H1 (cell line): ENCODE data around the gene NHS. TPM values are rescaled to one million over a fixed set of nuclear protein-coding genes. Genes with fewer than 3 reads are reported as not detected.

ENCODE experiments used
- CTCF ChIA-PET: fragments of 300-600 bp; sonication (Branson Sonifier 250); formaldehyde crosslinking; loops from one replicate; lab custom pipeline; 2021; ENCODE audit not compliant: partially characterized antibody; lab: Charles Lee
- POLR2A ChIA-PET: fragments of 300-600 bp; sonication (Branson Sonifier 250); formaldehyde crosslinking; loops from one replicate; lab custom pipeline; 2021; ENCODE audit warnings: inconsistent platforms; ENCODE audit not compliant: partially characterized antibody; lab: Charles Lee
- DNase-seq, 2 experiments: peaks; one replicate each; pipeline versions ENCODE4 v3.0.0 to v3.0.0-alpha.2; 2010 to 2022; ENCODE audit warnings: low spot score in 2 of 2, low read depth in 1 of 2, mixed read lengths in 1 of 2
- FAIRE-seq: peaks from 2 replicates; lab custom pipeline; 2011; peaks lifted over from hg19 to GRCh38; lab: Jason Lieb, UNC
- H2AFZ ChIP-seq: 2 replicates; pipeline ENCODE4 v1.8.1; 2012; ENCODE audit warnings: low read length, inconsistent platforms
- H2AK5ac ChIP-seq: 2 replicates; pipeline ENCODE4 v1.6.1; 2013; ENCODE audit warnings: low read depth, low read length
- H2BK120ac ChIP-seq: replicated peaks from 2 replicates; pipeline ENCODE3; 2013; ENCODE audit warnings: low read depth, low read length, inconsistent platforms
- H2BK12ac ChIP-seq: 2 replicates; pipeline ENCODE4 v1.6.1; 2013; ENCODE audit warnings: low read depth, low read length
- H2BK15ac ChIP-seq: 2 replicates; pipeline ENCODE4 v1.6.1; 2013; ENCODE audit warnings: low read length
- H2BK20ac ChIP-seq: 2 replicates; pipeline ENCODE4 v1.6.1; 2013; ENCODE audit warnings: low read length
- H2BK5ac ChIP-seq: 2 replicates; pipeline ENCODE4 v1.6.1; 2013; ENCODE audit warnings: low read depth, low read length
- H3K14ac ChIP-seq: 2 replicates; pipeline ENCODE4 v1.6.1; 2013; ENCODE audit warnings: inconsistent platforms; ENCODE audit not compliant: insufficient read length
- H3K18ac ChIP-seq: 2 replicates; pipeline ENCODE4 v1.6.1; 2013; ENCODE audit warnings: low read length; ENCODE audit errors: extremely low read depth
- H3K23ac ChIP-seq: 2 replicates; pipeline ENCODE4 v1.6.1; 2013; ENCODE audit warnings: inconsistent platforms; ENCODE audit not compliant: insufficient read length
- H3K23me2 ChIP-seq: 2 replicates; pipeline ENCODE4 v1.6.1; 2013; ENCODE audit warnings: low read depth, low read length
- H3K27ac ChIP-seq: 2 replicates; pipeline ENCODE4 v1.6.1; 2011; ENCODE audit warnings: low read depth, low read length, inconsistent platforms
- H3K27me3 ChIP-seq, 4 experiments: replicated peaks in 1 of 4; 1 replicate in 1 of 4; 2 replicates in 3 of 4; pipeline versions ENCODE4 v1.6.1 to v1.8.1; 2011 to 2013; ENCODE audit warnings: low read length in 3 of 4, mild to moderate bottlenecking in 3 of 4, inconsistent platforms in 2 of 4, mixed read lengths in 2 of 4, moderate library complexity in 1 of 4; ENCODE audit not compliant: control insufficient read depth in 3 of 4, insufficient read depth in 3 of 4; ENCODE audit errors: extremely low read depth in 1 of 4
- H3K36me3 ChIP-seq, 4 experiments: 2 replicates each; pipeline versions ENCODE4 v1.6.1 to v1.8.1; 2011 to 2013; ENCODE audit warnings: mild to moderate bottlenecking in 4 of 4, low read length in 3 of 4, moderate library complexity in 2 of 4, control low read depth in 1 of 4, inconsistent platforms in 1 of 4; ENCODE audit not compliant: insufficient read depth in 4 of 4, control insufficient read depth in 2 of 4
- H3K4ac ChIP-seq: replicated peaks from 2 replicates; pipeline ENCODE3; 2013; ENCODE audit warnings: low read length, low read depth, mixed read lengths, inconsistent platforms; ENCODE audit not compliant: insufficient read length
- H3K4me1 ChIP-seq, 4 experiments: replicated peaks in 1 of 4; 1 replicate in 1 of 4; 2 replicates in 3 of 4; pipeline versions ENCODE4 v1.6.1 to v1.8.1; 2011 to 2013; ENCODE audit warnings: low read length in 3 of 4, inconsistent platforms in 2 of 4, mixed read lengths in 1 of 4; ENCODE audit not compliant: insufficient read depth in 4 of 4, control insufficient read depth in 3 of 4
- H3K4me2 ChIP-seq, 2 experiments: 2 replicates each; pipeline versions ENCODE4 v1.6.1 to v1.8.1; 2011 to 2013; ENCODE audit warnings: low read depth in 2 of 2, low read length in 2 of 2, control low read depth in 1 of 2, inconsistent platforms in 1 of 2, mild to moderate bottlenecking in 1 of 2; ENCODE audit not compliant: insufficient read depth in 1 of 2
- H3K4me3 ChIP-seq, 4 experiments: fragments of 200-600, 300-600 bp in 1 of 4; sonication (generic), shearing (Covaris generic), sonication (Bioruptor Twin) in 1 of 4; 2 replicates each; pipeline versions ENCODE4 v1.5.1 to v1.8.1; 2011 to 2016; ENCODE audit warnings: low read length in 4 of 4, low read depth in 3 of 4, control low read depth in 2 of 4, inconsistent platforms in 2 of 4, mild to moderate bottlenecking in 2 of 4, mixed read lengths in 1 of 4, moderate library complexity in 1 of 4; ENCODE audit not compliant: insufficient read depth in 2 of 4; ENCODE audit errors: extremely low read depth in 1 of 4
- H3K56ac ChIP-seq: replicated peaks from 2 replicates; pipeline ENCODE3; 2013; ENCODE audit warnings: low read depth, mild to moderate bottlenecking, mixed read lengths, low read length, inconsistent platforms; ENCODE audit not compliant: insufficient read length
- H3K79me1 ChIP-seq: 2 replicates; pipeline ENCODE4 v1.6.1; 2013; ENCODE audit warnings: low read depth, low read length, control low read depth
- H3K79me2 ChIP-seq, 2 experiments: 2 replicates each; pipeline versions ENCODE4 v1.6.1 to v1.8.1; 2012 to 2013; ENCODE audit warnings: low read length in 2 of 2, mild to moderate bottlenecking in 2 of 2, inconsistent platforms in 1 of 2; ENCODE audit not compliant: insufficient read depth in 2 of 2, control insufficient read depth in 1 of 2
- H3K9ac ChIP-seq, 4 experiments: replicated peaks in 1 of 4; 1 replicate in 1 of 4; 2 replicates in 3 of 4; pipeline versions ENCODE4 v1.6.1 to v1.8.1; 2011 to 2013; ENCODE audit warnings: low read depth in 3 of 4, low read length in 3 of 4, control low read depth in 2 of 4, mild to moderate bottlenecking in 2 of 4, moderate library complexity in 2 of 4, inconsistent platforms in 1 of 4; ENCODE audit errors: extremely low read depth in 1 of 4
- H3K9me3 ChIP-seq, 2 experiments: 2 replicates each; pipeline versions ENCODE4 v1.6.1 to v1.8.1; 2012 to 2013; ENCODE audit warnings: mild to moderate bottlenecking in 2 of 2, moderate library complexity in 2 of 2, control low read depth in 1 of 2, inconsistent platforms in 1 of 2, low read depth in 1 of 2, low read length in 1 of 2, mixed read lengths in 1 of 2; ENCODE audit not compliant: insufficient read depth in 2 of 2
- H4K20me1 ChIP-seq, 2 experiments: replicated peaks in 1 of 2; 2 replicates each; pipeline versions ENCODE3 to v1.8.1; 2011 to 2013; ENCODE audit warnings: inconsistent platforms in 2 of 2, low read length in 2 of 2, mild to moderate bottlenecking in 1 of 2; ENCODE audit not compliant: insufficient read depth in 2 of 2, control insufficient read depth in 1 of 2
- H4K5ac ChIP-seq: 2 replicates; pipeline ENCODE4 v1.6.1; 2013; ENCODE audit warnings: low read length, low read depth, mixed read lengths, inconsistent platforms; ENCODE audit not compliant: insufficient read length
- H4K8ac ChIP-seq: 2 replicates; pipeline ENCODE4 v1.8.0; 2013; ENCODE audit warnings: mild to moderate bottlenecking, moderate library complexity, low read length, inconsistent platforms; ENCODE audit not compliant: insufficient read depth; ENCODE audit errors: extremely low read depth
- H4K91ac ChIP-seq: replicated peaks from 2 replicates; pipeline ENCODE3; 2013; ENCODE audit warnings: low read length, mixed read lengths, inconsistent platforms; ENCODE audit not compliant: insufficient read length
- ASH2L ChIP-seq: fragments of 200-600, 300-600 bp; sonication (generic); IDR thresholded peaks from one replicate; pipeline ENCODE4 v1.7.1; 2017; ENCODE audit warnings: low read length
- BRCA1 ChIP-seq: IDR thresholded peaks from 2 replicates; pipeline ENCODE4 v1.6.1; 2012; ENCODE audit warnings: low read depth, low read length, improper control_type of control experiment
- CTBP2 ChIP-seq: IDR thresholded peaks from 2 replicates; pipeline ENCODE4 v1.7.0; 2011; ENCODE audit warnings: borderline replicate concordance, mild to moderate bottlenecking, moderate library complexity, mixed read lengths, low read length; ENCODE audit not compliant: insufficient read depth, insufficient read length
- JUN ChIP-seq: IDR thresholded peaks from 2 replicates; pipeline ENCODE4 v1.6.1; 2011; ENCODE audit warnings: low read depth, mild to moderate bottlenecking, improper control_type of control experiment, low read length
- KDM4A ChIP-seq: IDR thresholded peaks from one replicate; pipeline ENCODE4 v1.7.1; 2012; ENCODE audit warnings: low read depth, mild to moderate bottlenecking, moderate library complexity, low read length, inconsistent platforms; ENCODE audit not compliant: severe bottlenecking
- TBP ChIP-seq: IDR thresholded peaks from 2 replicates; pipeline ENCODE4 v1.6.1; 2011; ENCODE audit warnings: low read depth, low read length, improper control_type of control experiment
- TCF12 ChIP-seq: IDR thresholded peaks from 2 replicates; pipeline ENCODE4 v1.6.1; 2011; ENCODE audit warnings: low read depth, mild to moderate bottlenecking, low read length
- ZNF274 ChIP-seq: IDR thresholded peaks from 2 replicates; pipeline ENCODE4 v1.7.0; 2012; ENCODE audit warnings: low read length, borderline replicate concordance; ENCODE audit errors: extremely low read depth
- WGBS, 2 experiments: shearing (Covaris generic) in 1 of 2; methylation state at CpG; one replicate each; pipeline versions ENCODE4 v1.1.6 to v1.1.7; 2013 to 2015; ENCODE audit warnings: low lambda C conversion rate in 2 of 2, mixed read lengths in 2 of 2, inconsistent platforms in 1 of 2, low coverage in 1 of 2, missing lambda C conversion rate in 1 of 2; ENCODE audit not compliant: insufficient replicate concordance in 2 of 2, insufficient coverage in 1 of 2, insufficient read length in 1 of 2; ENCODE audit errors: extremely low coverage in 1 of 2, missing lambda C conversion rate in 1 of 2; 5-methylcytosine and 5-hydroxymethylcytosine counted together
- polyA plus RNA-seq, 7 experiments: library from polyadenylated mRNA; depleted of rRNA in 3 of 7; stranded (reverse) in 5 of 7; unstranded in 2 of 7; fragments of >200 nt in 5 of 7; fragments of 200-250 nt in 2 of 7; gene quantifications; 1 replicate in 5 of 7; 2 replicates in 1 of 7; 4 replicates in 1 of 7; pipeline versions ENCODE4 v1.2.1 to v1.2.3, GENCODE V29; 2011 to 2013; ENCODE audit warnings: missing spikeins in 2 of 7, mixed read lengths in 2 of 7
- total RNA-seq: library from RNA; stranded (reverse); fragmentation: NEBNext Ultra II Directional; extraction: Animal tissue kit (Norgen Biotek cat#: 25700); gene quantifications from 2 replicates; pipeline ENCODE4 v1.2.1, GENCODE V29; 2021

NHS gene
- total and polyA plus RNA-seq, 2 of the 8 experiments (the other 6 are each of a cell fraction or from before 2014, with no cell fraction given): 2.2 to 6.7 TPM

DNA sequence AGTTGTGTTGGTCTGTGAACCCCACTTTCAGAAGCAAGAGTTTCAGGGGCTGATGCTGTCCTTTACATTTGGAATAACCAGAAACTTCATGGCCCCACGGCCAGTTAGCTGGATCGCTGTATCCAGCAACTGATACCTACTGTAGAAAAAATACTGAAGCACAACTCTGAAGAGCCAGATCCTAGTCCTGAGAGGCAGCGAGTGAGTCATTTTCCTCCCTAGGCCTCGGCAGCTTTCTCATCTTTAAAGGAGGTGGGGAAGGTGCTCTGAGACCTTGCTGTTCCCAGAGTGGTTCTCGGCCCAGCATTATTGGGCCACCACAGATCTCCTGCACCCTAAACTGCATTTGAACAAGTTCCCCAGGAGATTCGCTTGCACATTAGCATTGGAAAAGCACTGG, 63.2 kb downstream of the NHS start:
- H4K20me1 ChIP-seq: no peaks in the 10 kb centered on the region
- H3K9me3 ChIP-seq: no peaks in the 10 kb centered on the region
- no peak overlapping the region for H3K27ac ChIP-seq
- H2AK5ac ChIP-seq: no peak overlapping the region
- H2BK15ac ChIP-seq: no peak overlapping the region
- H3K4ac ChIP-seq: no peak overlapping the region
- H4K5ac ChIP-seq: no peak overlapping the region
- H2AFZ ChIP-seq: no peak overlapping the region
- 82% methylated on average over 5 of the region's 6 CpGs; no CpG with 5 or more reads in 1 of the 2 experiments for WGBS, 2 experiments
- ChIA-PET CTCF (no interaction called here), POLR2A (no interaction called here)
- no peaks in the 10 kb centered on the region for H3K27me3 ChIP-seq
- no peak overlapping the region for H3K18ac ChIP-seq
- FAIRE-seq (no peak), DNase-seq (no peak)
- H3K79me2 ChIP-seq: no peaks in the 10 kb centered on the region
- no peak overlapping the region for H4K8ac ChIP-seq
- H3K36me3 ChIP-seq: no peaks in the 10 kb centered on the region
- no peak overlapping the region for H3K4me2 ChIP-seq
- no peak overlapping the region for H3K23ac ChIP-seq
- no peak overlapping the region for H4K91ac ChIP-seq
- H3K79me1 ChIP-seq: no peaks in the 10 kb centered on the region
- H3K4me1 ChIP-seq: peaks cover 0 to 4% (median 0%) of the 10 kb centered on the region in 4 experiments; a peak in 1 of 7 replicates
- TF ChIP-seq TCF12 (no peak), BRCA1 (no peak), ZNF274 (no peak), JUN (no peak), ASH2L (no peak), TBP (no peak), CTBP2 (no peak), KDM4A (no peak)
- no peak overlapping the region for H3K14ac ChIP-seq
- H2BK5ac ChIP-seq: no peak overlapping the region
- no peak overlapping the region for H2BK12ac ChIP-seq
- H2BK20ac ChIP-seq: no peak overlapping the region
- no peak overlapping the region for H3K9ac ChIP-seq
- H3K56ac ChIP-seq: no peak overlapping the region
- no peaks in the 10 kb centered on the region for H3K23me2 ChIP-seq
- no peak overlapping the region for H3K4me3 ChIP-seq
- H2BK120ac ChIP-seq: no peak overlapping the region
